Measurements from ENCODE around the gene WWOX.

The WWOX gene

DNA sequence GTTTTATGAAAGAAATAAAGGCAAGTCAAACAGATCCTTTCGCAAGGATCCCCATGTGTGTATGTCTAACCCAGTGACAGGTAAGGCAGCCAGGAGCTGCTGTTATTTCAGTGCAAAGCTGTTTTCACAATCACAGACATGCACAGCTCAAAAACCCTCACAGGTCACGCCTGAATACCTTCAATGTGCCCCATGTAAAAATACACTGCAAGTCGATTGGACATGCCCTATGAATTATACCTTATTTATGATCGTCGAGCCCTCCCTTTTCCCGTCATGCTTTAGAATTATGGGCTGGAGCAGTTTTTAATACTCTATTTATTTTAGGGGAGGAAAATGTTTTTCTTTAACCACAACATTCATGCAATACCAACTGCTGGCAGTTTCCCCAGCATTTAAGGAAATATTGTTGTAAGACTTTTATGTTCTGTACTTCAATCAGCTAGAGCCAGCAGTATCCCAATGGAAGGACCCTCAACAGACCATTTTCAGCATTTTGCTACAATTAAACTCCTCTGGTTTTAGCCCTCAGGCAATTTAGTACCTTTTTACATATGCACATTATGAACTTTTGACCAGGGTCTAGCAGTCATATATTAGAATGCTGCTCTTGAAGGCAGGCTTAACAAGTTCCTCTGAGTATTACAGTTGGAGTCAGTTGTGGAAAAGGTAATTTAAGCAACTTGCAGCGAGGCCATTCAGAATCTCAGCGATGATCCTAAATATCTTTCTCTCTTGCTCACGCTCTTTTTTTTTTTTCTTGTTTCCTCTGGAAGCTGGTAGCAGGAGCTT is 362.2 kb downstream of the WWOX start:
- FAIRE-seq, result no peak

DNA sequence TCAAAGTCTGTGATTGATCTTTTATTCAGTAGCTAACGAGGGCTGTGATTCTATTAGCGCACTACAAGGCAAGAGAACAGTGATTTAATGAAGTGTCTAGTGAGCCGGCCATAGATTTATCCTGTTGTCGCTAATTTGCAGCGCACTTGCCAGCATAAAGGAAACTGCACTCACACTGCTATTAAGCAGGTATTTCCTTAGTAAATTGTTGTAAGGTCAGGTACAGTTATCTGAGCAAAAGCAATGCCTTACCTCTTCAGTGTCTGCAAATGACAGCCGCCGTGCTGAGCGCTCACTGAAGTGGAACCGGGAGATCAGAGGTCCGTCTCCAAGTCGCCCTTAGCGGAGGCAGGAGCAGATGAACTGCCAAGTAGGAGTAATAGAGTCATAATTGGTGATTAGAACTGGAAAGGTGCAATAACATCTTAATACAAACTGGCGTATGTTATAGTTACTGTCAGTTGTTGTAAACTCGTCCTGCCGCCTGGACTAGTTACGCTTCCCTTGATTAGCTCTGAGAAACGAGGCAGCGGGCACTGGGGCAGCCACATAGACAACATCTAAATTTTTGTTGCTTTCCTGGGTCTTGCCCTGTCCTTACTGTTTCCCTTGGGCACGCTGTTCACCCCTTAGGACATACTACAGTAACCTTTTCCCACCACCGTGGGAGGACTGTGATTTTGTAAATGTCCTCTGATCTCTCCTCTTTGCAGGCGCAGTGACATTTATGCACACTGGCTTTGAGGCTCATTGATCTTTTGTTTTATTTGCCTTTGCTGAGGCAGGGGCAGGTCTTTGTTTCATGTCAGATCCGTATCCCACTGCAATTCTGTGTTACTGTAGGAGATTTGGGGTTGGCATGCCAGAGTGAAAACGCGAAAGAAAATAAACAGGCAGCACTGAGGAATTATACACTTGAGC is 363.1 kb downstream of the WWOX start:
- DNase-seq (ENCODE audit: insufficient read length, low spot score), result no peak
- TF ChIP-seq, protein P1, sequence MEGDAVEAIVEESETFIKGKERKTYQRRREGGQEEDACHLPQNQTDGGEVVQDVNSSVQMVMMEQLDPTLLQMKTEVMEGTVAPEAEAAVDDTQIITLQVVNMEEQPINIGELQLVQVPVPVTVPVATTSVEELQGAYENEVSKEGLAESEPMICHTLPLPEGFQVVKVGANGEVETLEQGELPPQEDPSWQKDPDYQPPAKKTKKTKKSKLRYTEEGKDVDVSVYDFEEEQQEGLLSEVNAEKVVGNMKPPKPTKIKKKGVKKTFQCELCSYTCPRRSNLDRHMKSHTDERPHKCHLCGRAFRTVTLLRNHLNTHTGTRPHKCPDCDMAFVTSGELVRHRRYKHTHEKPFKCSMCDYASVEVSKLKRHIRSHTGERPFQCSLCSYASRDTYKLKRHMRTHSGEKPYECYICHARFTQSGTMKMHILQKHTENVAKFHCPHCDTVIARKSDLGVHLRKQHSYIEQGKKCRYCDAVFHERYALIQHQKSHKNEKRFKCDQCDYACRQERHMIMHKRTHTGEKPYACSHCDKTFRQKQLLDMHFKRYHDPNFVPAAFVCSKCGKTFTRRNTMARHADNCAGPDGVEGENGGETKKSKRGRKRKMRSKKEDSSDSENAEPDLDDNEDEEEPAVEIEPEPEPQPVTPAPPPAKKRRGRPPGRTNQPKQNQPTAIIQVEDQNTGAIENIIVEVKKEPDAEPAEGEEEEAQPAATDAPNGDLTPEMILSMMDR (IDR thresholded peaks at IDR 0.05; ENCODE audit: insufficient read depth, missing control alignments), result no peak
- FAIRE-seq, result no peak

More for the DNA sequence above, 362.2 kb downstream of the WWOX start:
- DNase-seq (ENCODE audit: insufficient read length, low spot score), result no peak
- TF ChIP-seq, protein P1 (IDR thresholded peaks at IDR 0.05; ENCODE audit: insufficient read depth, missing control alignments), result no peak

DNA sequence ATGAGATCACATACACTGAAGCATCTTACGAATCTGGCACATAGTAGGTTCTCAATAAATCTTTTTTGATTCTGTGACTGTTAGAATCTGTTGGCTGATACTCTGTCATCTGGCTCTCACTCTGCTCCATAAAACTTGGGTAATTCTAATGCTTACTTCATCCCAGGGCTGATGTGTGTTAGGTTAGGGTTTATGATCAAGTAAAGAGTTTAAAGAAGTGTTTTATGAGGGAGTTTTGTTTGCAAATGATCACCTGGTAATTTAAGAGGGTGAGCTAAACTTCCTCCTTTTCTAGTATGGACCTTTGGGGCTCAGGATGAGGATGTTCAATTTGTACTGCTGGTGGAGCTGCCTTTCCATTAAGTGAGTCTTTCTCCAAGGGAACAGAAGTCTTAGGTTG is 364.1 kb downstream of the WWOX start:
- TF ChIP-seq, protein P1 (IDR thresholded peaks at IDR 0.05; ENCODE audit: insufficient read depth, missing control alignments), result no peak
- DNase-seq (ENCODE audit: insufficient read length, low spot score) (no peak), FAIRE-seq (no peak)

DNA sequence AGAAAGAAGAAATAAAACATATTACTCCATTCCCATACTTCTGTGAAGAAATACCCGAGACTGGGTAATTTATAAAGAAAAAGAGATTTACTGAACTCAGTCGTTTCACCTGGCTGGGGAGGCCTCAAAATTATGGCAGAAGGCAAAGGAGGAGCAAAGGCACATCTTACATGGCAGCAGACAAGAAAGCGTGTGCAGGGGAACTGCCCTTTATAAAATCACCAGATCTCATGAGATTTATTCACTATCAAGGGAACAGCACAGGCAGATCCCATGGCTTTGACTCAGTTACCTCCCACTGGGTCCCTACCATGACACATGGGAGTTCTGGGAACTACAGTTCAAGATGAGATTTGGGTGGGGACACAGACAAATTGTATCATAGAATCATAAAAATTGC is 365.4 kb downstream of the WWOX start:
- DNase-seq (ENCODE audit: insufficient read length, low spot score) (no peak), FAIRE-seq (no peak)
- TF ChIP-seq, protein P1 (IDR thresholded peaks at IDR 0.05; ENCODE audit: insufficient read depth, missing control alignments), result no peak

DNA sequence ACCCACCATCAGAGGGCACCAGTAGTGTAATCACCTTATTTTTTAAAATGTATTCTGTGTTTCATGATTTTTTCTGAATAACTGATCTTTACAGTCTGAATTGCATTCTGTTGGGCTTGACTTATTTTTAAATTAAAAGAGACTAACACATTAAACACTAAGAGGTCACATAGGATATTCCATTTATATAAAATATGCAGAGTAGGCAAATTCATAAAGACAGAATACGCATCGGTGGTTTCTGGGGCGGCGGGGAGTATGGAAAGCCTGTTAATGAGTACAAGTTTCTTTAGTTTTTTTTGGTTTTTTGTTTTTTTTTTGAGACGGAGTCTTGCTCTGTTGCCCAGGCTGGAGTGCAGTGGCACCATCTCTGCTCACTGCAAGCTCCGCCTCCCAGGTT is 366.3 kb downstream of the WWOX start:
- TF ChIP-seq, protein P1 (IDR thresholded peaks at IDR 0.05; ENCODE audit: insufficient read depth, missing control alignments), result no peak
- DNase-seq (ENCODE audit: insufficient read length, low spot score), result no peak

DNA sequence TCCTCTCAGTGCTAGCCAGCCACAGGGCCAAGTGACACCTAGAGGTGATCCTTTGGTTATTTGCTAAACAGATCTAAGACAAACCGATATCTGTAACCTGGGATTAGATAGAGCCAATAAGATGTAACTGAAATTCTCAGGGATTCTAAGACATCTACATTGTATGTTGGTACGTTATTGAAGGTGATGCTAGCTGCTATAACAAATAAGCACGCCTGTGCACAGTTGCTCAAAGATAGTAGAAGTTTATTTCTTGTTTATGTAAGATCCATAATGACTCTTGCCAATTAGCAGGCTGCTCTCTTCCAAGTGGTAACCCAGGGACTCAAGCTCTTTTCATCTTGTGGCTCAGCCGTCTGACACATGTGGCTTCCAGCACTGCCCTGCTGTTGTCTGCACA is 370.3 kb downstream of the WWOX start:
- no peak for FAIRE-seq
- no peak for DNase-seq (ENCODE audit: insufficient read length, low spot score)
- TF ChIP-seq, protein P1 (IDR thresholded peaks at IDR 0.05; ENCODE audit: insufficient read depth, missing control alignments), result no peak

More for the DNA sequence above, 366.3 kb downstream of the WWOX start:
- no peak for FAIRE-seq
